AG09319 (cell line): ENCODE measurements around the gene C17orf107.

Experiments used
- DNase-seq: peaks from one replicate; pipeline ENCODE4 v3.0.0-alpha.2; 2010; ENCODE audit warnings: low read depth; ENCODE audit errors: extremely low read depth
- TF ChIP-seq, protein P1 (sequence below): IDR thresholded peaks from 2 replicates; pipeline ENCODE4 v1.5.1; 2011; ENCODE audit warnings: low read depth, mild to moderate bottlenecking, inconsistent platforms, low read length, moderate library complexity

Gene C17orf107

DNA sequence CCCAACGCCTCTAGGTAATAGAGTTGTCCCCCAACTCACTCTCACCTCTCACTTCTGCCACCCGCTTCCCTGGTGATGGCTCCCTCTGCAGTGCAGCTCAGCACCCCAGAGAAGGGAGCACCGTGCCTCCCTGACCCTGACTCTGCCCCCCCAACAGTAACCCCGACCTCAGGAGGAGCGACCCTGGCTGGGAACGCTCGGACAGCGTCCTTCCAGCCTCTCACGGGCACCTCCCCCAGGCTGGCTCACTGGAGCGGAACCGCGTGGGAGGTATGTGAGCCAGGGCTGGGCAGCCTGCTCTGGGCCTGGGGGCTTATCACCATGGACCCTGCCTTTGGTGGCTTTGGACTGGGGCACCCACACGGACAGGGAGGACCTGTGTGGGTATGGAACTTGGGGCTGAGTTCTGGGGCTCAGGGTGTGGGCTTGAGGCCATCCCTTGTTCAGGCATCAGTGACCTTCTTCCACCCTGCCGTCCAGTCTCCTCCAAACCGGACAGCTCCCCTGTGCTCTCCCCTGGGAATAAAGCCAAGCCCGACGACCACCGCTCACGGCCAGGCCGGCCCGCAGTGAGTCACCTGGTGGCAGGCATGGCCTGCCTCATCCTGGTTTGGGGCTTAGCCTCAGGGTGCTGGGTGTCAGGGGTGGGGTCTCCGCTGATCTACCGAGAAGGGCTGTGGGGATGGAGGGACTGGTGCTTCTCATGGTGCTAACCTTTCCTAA lies 6.7 kb upstream of the C17orf107 start:
- DNase-seq, result no peak
- TF ChIP-seq, protein P1, sequence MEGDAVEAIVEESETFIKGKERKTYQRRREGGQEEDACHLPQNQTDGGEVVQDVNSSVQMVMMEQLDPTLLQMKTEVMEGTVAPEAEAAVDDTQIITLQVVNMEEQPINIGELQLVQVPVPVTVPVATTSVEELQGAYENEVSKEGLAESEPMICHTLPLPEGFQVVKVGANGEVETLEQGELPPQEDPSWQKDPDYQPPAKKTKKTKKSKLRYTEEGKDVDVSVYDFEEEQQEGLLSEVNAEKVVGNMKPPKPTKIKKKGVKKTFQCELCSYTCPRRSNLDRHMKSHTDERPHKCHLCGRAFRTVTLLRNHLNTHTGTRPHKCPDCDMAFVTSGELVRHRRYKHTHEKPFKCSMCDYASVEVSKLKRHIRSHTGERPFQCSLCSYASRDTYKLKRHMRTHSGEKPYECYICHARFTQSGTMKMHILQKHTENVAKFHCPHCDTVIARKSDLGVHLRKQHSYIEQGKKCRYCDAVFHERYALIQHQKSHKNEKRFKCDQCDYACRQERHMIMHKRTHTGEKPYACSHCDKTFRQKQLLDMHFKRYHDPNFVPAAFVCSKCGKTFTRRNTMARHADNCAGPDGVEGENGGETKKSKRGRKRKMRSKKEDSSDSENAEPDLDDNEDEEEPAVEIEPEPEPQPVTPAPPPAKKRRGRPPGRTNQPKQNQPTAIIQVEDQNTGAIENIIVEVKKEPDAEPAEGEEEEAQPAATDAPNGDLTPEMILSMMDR, result no peak

DNA sequence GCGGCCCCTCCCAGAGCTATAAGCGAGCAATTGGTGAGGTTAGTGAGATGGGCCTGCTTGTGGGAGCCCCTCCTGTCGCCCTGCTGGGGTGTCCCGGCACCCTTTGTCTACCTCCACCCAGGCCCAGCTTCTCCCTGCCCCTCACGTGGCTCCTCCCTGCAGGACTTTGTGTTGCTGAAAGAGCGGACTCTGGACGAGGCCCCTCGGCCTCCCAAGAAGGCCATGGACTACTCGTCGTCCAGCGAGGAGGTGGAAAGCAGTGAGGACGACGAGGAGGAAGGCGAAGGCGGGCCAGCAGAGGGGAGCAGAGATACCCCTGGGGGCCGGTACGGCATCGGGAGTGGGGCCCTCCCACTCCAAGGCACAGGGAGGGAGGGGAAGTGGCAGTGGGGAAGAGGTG lies 6.1 kb upstream of the C17orf107 start:
- no peak for DNase-seq

DNA sequence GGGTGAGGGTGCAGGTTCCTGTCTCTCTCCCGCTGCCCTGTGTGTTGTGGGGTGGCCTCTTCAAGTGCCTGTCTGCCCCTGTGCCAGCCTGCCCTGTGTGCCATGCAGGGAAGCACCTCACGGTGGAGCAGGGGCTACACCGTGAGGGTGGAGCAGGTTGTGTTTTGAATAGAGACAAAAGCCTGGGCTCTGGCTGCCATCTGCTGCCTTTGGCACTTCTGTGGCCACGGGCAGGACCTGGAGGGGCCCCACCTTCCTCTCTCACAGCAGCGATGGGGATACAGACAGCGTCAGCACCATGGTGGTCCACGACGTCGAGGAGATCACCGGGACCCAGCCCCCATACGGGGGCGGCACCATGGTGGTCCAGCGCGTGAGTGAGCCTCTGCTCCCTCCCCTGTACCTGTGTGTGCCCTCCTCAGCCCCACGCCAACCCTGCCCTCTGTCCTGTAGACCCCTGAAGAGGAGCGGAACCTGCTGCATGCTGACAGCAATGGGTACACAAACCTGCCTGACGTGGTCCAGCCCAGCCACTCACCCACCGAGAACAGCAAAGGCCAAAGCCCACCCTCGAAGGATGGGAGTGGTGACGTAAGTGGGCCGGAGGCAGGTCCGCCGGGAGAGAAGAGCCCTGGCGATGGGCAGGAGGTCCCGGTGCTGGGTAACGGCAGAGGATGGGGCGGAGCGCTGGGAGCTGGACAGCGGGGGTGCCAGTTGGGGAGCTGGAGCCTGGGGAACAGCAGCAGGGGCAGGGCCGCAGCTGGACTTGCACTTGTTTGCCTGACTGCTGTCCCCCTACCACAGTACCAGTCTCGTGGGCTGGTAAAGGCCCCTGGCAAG lies 5.4 kb upstream of the C17orf107 start:
- no peak for DNase-seq
- TF ChIP-seq, protein P1, result no peak

More for the DNA sequence above, 6.1 kb upstream of the C17orf107 start:
- TF ChIP-seq, protein P1, result no peak

DNA sequence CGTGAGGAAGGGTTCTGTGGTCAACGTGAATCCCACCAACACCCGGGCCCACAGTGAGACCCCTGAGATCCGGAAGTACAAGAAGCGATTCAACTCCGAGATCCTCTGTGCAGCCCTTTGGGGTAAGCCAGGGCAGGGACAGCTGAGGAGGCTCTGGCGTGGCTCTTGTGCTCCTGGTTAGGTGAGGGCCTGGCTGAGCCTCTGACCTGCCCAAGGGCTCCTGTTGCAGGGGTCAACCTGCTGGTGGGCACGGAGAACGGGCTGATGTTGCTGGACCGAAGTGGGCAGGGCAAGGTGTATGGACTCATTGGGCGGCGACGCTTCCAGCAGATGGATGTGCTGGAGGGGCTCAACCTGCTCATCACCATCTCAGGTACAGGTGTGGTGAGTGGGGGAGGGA lies 4.2 kb upstream of the C17orf107 start:
- no peak for DNase-seq
- TF ChIP-seq, protein P1, result no peak

DNA sequence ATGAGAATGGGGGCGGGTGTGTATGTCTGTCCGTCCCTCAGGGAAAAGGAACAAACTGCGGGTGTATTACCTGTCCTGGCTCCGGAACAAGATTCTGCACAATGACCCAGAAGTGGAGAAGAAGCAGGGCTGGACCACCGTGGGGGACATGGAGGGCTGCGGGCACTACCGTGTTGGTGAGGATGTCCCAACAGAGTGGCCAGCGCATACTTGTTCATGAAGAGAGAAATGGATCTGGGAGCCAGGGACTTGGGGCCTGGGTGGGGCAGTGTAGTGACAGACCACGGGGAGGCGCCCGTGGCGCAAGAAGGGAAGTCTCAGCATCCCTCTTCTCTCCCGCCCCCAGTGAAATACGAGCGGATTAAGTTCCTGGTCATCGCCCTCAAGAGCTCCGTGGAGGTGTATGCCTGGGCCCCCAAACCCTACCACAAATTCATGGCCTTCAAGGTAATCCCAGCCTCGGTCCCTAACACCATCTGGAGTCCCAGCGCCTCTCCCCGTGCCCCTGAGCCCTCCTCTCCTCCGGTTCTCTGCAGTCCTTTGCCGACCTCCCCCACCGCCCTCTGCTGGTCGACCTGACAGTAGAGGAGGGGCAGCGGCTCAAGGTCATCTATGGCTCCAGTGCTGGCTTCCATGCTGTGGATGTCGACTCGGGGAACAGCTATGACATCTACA lies 3.5 kb upstream of the C17orf107 start:
- DNase-seq, result no peak
- TF ChIP-seq, protein P1, result no peak; the same call in 1 of the 2 replicates

DNA sequence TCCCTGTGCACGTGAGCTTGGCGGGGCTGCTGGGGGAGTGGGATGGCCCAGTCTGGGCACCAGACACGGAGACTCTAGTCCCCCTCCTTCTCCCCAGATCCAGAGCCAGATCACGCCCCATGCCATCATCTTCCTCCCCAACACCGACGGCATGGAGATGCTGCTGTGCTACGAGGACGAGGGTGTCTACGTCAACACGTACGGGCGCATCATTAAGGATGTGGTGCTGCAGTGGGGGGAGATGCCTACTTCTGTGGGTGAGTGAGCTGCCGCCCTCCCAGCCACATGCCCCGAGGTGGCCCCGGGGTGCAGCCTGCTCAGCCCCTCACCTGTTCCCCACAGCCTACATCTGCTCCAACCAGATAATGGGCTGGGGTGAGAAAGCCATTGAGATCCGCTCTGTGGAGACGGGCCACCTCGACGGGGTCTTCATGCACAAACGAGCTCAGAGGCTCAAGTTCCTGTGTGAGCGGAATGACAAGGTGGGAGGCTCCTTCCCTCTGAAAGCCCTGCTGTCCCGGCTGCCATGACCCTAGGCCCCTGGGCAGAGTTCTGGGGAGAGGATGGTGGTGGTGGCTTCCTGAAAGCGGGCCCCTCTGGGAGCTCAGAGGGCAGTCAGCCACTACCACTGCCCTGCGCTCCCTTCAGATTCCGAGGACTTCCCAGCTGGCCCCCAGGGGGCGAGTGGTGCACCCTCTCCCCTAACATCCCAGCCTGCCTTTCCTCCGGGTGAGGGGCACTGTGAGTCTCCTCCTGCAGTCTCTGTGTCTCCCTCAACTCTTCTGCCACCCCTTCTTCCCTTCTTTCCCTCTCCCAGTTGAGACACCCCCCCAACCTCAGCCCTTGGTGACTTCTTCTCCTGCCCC lies 2.8 kb upstream of the C17orf107 start:
- TF ChIP-seq, protein P1, result no peak
- no peak for DNase-seq
